RCC 7860 (cell line): Measurements from ENCODE around the gene ENO1.

ENCODE experiments used
- DNase-seq: peaks from one replicate; pipeline ENCODE4 v3.0.0-alpha.2; 2015; ENCODE audit warnings: low spot score
- FAIRE-seq: peaks from 2 replicates; lab custom pipeline; 2012; peaks lifted over from hg19 to GRCh38; lab: Jason Lieb, UNC

Gene ENO1

DNA sequence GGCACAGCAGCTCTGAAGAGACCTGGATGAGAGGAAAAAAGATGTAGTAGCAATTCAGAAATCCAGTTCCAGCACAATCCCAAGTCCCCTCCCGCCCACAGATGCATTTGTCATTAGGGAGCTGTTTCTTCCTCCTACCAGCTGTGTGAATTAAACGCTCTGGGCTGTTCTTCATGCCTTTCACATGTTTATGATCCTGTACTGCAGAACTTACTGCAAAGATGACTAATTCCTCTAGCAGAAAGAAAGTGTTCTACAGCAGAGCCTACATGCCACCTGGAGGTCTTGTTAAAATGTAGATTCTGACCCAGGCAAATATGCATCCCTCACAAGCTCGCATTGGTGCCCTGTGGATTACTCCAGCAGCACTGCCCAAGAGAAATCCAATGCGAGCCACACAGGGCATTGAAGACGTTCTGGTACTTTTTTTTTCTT is 6.5 kb downstream of the ENO1 start:
- FAIRE-seq, result no peak
- DNase-seq, result no peak

DNA sequence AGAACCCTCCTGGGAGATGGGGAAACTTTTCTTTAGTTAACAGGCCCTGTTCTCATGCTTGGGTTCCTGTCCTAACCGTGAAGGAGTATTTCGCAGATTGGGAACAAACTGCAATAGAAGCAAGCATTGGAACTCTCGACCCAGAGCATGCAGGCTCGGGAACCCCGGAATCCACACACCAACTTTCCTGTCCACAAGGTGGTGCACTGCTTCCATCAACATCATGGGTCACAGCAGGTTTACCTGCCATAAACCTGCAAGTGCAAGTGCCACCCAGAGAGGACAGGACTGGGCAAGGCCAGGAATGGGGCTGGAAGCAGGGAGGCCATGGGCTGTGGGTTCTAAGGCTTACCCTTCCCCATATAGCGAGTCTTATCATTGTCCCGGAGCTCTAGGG is 6.9 kb downstream of the ENO1 start:
- DNase-seq, result no peak
- no peak for FAIRE-seq

DNA sequence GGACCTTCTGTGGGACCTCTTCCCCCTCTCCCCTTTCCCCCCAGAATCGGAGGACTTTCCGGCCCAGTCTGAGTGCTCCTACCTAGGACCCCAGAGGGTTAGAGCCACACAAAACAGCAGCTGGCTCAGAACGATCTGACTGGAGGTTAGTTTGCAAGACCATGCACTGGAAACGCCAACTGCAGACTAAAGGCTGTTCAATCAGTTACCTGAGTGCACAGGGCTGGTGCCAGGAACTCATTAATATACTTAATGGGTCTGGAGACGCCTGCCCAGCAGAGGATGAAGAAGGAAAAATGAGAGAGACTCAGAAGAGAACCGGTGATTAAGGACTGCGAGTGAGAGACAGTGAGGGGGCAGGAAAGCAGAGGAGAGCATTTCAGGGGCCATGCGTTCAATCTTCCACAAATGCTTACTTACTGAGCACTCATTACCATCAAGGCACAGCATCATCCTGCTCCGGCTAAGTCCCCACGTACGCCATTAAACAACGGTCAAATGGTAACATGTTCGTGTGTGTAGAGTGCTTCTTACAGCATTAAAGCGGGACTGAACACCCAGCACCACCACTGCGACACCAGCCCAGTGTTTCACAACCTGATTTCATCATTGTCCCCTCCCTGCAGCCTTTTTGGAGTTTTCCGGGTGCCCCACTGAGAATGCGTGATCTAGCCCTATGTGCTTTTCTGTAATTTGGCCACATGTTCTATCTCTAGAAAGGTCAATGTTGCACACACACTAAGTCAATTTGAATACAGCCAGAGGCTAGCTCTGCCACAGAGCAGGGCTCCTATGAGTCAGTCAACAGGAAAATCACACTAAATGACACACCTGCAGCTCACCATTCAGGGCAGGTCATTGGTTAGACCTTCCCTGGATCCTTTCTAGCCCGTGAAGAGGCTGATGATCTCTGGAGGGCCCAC is 7.6 kb downstream of the ENO1 start:
- FAIRE-seq (no peak), DNase-seq (peak; percentile 45)

GRCh38 chr1:8870103-8870502 is 8.4 kb downstream of the ENO1 start:
- no peak for DNase-seq
- FAIRE-seq, result no peak

- no peak for FAIRE-seq
- no peak for DNase-seq
Observed at GRCh38 chr1:8867878-8868567, 10.5 kb downstream of the ENO1 start.

- FAIRE-seq (no peak), DNase-seq (no peak)
Observed at GRCh38 chr1:8866792-8867415, 11.6 kb downstream of the ENO1 start.

- FAIRE-seq (no peak), DNase-seq (no peak)
Observed at GRCh38 chr1:8866173-8866791, 12.2 kb downstream of the ENO1 start.

GRCh38 chr1:8864713-8865344 is 13.7 kb downstream of the ENO1 start:
- no peak for DNase-seq

DNA sequence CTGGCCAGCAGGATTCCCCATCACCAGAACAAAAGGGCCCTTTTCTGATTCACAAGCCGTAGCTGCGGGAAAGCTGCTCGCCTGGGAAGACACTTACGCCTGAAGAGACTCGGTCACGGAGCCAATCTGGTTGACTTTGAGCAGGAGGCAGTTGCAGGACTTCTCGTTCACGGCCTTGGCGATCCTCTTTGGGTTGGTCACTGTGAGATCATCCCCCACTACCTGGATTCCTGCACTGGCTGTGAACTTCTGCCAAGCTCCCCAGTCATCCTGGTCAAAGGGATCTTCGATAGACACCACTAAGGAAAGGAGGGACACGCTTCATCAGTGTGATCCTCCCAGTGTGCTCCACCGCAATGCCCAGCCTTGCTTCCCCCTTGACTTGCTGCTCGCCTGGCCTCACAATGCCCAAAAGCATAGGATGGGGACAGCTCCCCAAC is 14.7 kb downstream of the ENO1 start:
- FAIRE-seq (no peak), DNase-seq (no peak)

More at GRCh38 chr1:8864713-8865344, 13.7 kb downstream of the ENO1 start:
- FAIRE-seq, result no peak

- DNase-seq (no peak), FAIRE-seq (no peak)
Observed at GRCh38 chr1:8863138-8863537, 15.3 kb downstream of the ENO1 start.

GRCh38 chr1:8862528-8862927 is 16.0 kb downstream of the ENO1 start:
- FAIRE-seq (no peak), DNase-seq (no peak)

GRCh38 chr1:8860738-8861516 is 17.6 kb downstream of the ENO1 start:
- DNase-seq (no peak), FAIRE-seq (no peak)

DNA sequence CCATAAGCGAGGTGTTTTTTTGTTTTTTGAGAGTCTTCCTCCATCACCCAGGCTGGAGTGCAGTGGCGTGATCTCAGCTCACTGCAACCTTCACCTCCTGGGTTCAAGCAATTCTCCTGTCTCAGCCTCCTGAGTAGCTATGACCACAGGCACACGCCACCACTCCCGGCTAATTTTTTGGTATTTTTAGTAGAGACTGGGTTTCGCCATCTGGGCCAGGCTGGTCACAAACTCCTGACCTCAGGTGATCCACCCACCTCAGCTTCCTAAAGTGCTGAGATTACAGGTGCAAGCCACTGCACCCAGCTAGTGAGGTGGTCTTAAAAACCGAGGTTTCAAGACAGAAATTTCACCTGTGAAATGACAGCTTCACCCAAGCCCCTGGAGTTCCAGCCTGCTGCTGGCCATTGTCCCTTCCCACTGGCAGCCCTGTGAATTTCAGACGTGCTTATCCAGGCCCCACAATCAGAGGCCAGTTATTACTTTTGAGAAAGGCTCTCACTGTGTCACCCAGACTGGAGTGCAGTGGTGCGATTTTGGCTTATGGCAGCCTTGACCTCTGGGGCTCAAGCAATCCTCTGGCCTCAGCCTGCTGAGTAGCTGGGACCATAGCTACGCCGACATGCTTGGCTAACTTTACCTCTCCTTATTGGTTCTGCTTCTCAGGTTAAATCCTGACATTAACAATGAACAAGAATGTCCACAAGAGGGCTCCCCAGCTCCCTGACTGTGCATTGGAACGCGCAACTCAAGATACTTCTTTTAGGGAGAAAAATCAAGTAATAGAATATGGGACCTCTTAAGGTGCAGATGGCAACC is 19.4 kb downstream of the ENO1 start:
- FAIRE-seq (peak; percentile 55), DNase-seq (peak; percentile 54)

- FAIRE-seq, result peak; percentile 92
Observed at GRCh38 chr1:8858112-8858668, 20.3 kb downstream of the ENO1 start.

DNA sequence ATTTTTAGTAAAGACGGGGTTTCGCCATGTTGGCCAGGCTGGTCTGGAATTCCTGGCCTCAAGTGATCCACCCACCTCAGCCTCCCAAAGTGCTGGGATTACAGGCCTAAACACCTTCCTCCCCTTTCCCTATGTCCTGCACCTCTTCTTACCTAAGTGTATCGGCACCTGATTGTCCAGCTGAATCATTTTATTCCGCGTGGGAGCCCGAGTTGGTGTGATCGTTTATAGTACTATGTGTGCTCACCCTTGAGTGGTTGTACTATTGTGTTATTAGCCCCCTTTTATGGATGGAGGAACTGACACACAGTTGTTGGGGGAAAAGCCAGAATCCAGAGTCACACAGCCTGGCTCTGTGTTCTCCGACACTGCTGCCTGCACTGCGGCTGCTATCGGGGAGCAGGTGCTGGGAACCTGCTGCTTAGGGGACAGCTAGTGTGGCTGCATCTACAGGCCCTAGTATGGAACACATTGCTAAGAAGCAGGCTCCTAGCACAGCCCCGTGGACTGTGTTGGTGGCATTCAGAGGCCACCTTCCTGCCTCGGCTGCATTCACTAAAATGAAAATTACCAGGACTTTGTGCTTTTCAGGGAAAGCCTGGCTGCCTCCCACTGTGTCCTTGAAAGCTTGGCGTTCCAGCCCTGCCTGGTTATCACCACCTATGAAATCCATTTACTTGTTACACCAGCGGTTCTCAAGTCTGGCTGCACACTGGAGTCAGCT is 21.6 kb downstream of the ENO1 start:
- FAIRE-seq (no peak), DNase-seq (no peak)

More at GRCh38 chr1:8858112-8858668, 20.3 kb downstream of the ENO1 start:
- DNase-seq, result peak; percentile 91

GRCh38 chr1:8854240-8854639 is 24.2 kb downstream of the ENO1 start:
- DNase-seq (no peak), FAIRE-seq (no peak)

GRCh38 chr1:8851060-8851459 is 27.4 kb downstream of the ENO1 start:
- DNase-seq (no peak), FAIRE-seq (no peak)
